Natural killer cell (primary cell): ENCODE results near the gene RETREG1. TPM values are rescaled to one million over a fixed set of nuclear protein-coding genes. Genes with fewer than 3 reads are reported as not detected.
A peak's percentile ranks its signal among the peaks of the same experiment; 100 is the strongest.

Source experiments
- ATAC-seq, 3 donors: fragments of 150-1000 bp in 2 of 3; fragments of 200-7000 bp in 1 of 3; cut with Tn5 transposase; 1 replicate in 1 of 3; 2 replicates in 2 of 3; pipeline ENCODE4 v1.10.0; 2021; ENCODE audit warnings: mild to moderate bottlenecking in 2 of 3, moderate library complexity in 2 of 3
- DNase-seq, 2 donors: peaks; one replicate each; pipeline versions ENCODE4 v3.0.0 to v3.0.0-alpha.2; 2013 to 2021; ENCODE audit warnings: mixed read lengths in 1 of 2
- H3K27ac ChIP-seq: one replicate; pipeline ENCODE4 v1.5.1; 2013; ENCODE audit warnings: mild to moderate bottlenecking, low read length
- H3K27me3 ChIP-seq: one replicate; pipeline ENCODE4 v1.6.1; 2013; ENCODE audit warnings: low read length; ENCODE audit not compliant: control insufficient read depth, insufficient read depth
- H3K36me3 ChIP-seq: one replicate; pipeline ENCODE4 v1.6.1; 2013; ENCODE audit warnings: low read length; ENCODE audit not compliant: control insufficient read depth, insufficient read depth
- H3K4me1 ChIP-seq: one replicate; pipeline ENCODE4 v1.6.1; 2013; ENCODE audit warnings: low read length; ENCODE audit not compliant: control insufficient read depth, insufficient read depth
- H3K4me3 ChIP-seq: one replicate; pipeline ENCODE4 v1.5.1; 2013; ENCODE audit warnings: low read length
- H3K9me3 ChIP-seq: one replicate; pipeline ENCODE4 v1.6.1; 2013; ENCODE audit warnings: low read length; ENCODE audit not compliant: control insufficient read depth, insufficient read depth
- H3K27ac Mint-ChIP-seq, 2 donors: one replicate each; pipeline ENCODE4 v1.8.0; 2022; ENCODE audit warnings: mild to moderate bottlenecking in 2 of 2, mixed read lengths in 2 of 2, moderate library complexity in 1 of 2
- H3K27me3 Mint-ChIP-seq, 2 donors: one replicate each; pipeline ENCODE4 v1.8.0; 2022; ENCODE audit warnings: low read depth in 2 of 2, mixed read lengths in 2 of 2
- H3K36me3 Mint-ChIP-seq: one replicate; pipeline ENCODE4 v1.8.0; 2022; ENCODE audit warnings: mixed read lengths
- H3K4me1 Mint-ChIP-seq, 2 donors: one replicate each; pipeline ENCODE4 v1.8.0; 2022; ENCODE audit warnings: mixed read lengths in 2 of 2
- H3K4me3 Mint-ChIP-seq: one replicate; pipeline ENCODE4 v1.8.0; 2022; ENCODE audit warnings: mild to moderate bottlenecking, moderate library complexity, mixed read lengths
- H3K9me3 Mint-ChIP-seq, 2 donors: one replicate each; pipeline ENCODE4 v1.8.0; 2022; ENCODE audit warnings: mixed read lengths in 2 of 2
- CTCF ChIP-seq: fragments of 200-600 bp; IDR thresholded peaks from one replicate; pipeline ENCODE4 v1.8.0; 2022; ENCODE audit warnings: antibody characterized with exemption
- WGBS: methylation state at CpG from one replicate; pipeline ENCODE4 v1.1.7; 2013; ENCODE audit warnings: missing lambda C conversion rate; ENCODE audit not compliant: insufficient coverage; 5-methylcytosine and 5-hydroxymethylcytosine counted together
- intact Hi-C: fragments of 100-400 bp; cut with micrococcal nuclease; formaldehyde crosslinking; loops from one replicate; pipeline ENCODE4 v1.14.2; 2022
- total RNA-seq, 4 donors: library from RNA; stranded (reverse); fragments of 120-200 nt in 1 of 4; gene quantifications; one replicate each; pipeline versions ENCODE4 v1.2.3 to v1.2.4, GENCODE V29; 2013 to 2022

The RETREG1 gene
- total RNA-seq, 3 donors from 2014 or later (not counting 1 experiment from before 2014, with no cell fraction given): 2.1 to 4.5 (median 3.3) TPM

GRCh38 chr5:16550316-16550952 lies 66.4 kb downstream of the RETREG1 start:
- H3K36me3 ChIP-seq: no peaks in the 10 kb centered on the region
- H3K27ac ChIP-seq: no peak overlapping the region
- ATAC-seq: no peak
- no peaks in the 10 kb centered on the region for H3K9me3 Mint-ChIP-seq
- H3K27ac Mint-ChIP-seq: no peak overlapping the region
- no peaks in the 10 kb centered on the region for H3K9me3 ChIP-seq
- H3K4me3 Mint-ChIP-seq: no peak overlapping the region
- intact Hi-C loops: no loop called here
- no peak overlapping the region for H3K4me3 ChIP-seq
- H3K36me3 Mint-ChIP-seq: no peaks in the 10 kb centered on the region
- 86% methylated on average over 6 of the region's 7 CpGs for WGBS
- H3K27me3 ChIP-seq: no peaks in the 10 kb centered on the region
- no peaks in the 10 kb centered on the region for H3K27me3 Mint-ChIP-seq
- no peaks in the 10 kb centered on the region for H3K4me1 ChIP-seq
- DNase-seq: peak in 1 of 2 donors; percentile 52
- no peaks in the 10 kb centered on the region for H3K4me1 Mint-ChIP-seq
- TF ChIP-seq CTCF: no peak

GRCh38 chr5:16549491-16550206 lies 67.1 kb downstream of the RETREG1 start:
- no peaks in the 10 kb centered on the region for H3K9me3 ChIP-seq

GRCh38 chr5:16548812-16549211 lies 68.0 kb downstream of the RETREG1 start:
- no peak for TF ChIP-seq CTCF
- no peaks in the 10 kb centered on the region for H3K27me3 Mint-ChIP-seq
- Histone ChIP-seq H3K4me1 (no peaks in the 10 kb centered on the region), H3K27ac (no peak overlapping the region), H3K27me3 (no peaks in the 10 kb centered on the region), H3K4me3 (no peak overlapping the region), H3K36me3 (no peaks in the 10 kb centered on the region), H3K9me3 (no peaks in the 10 kb centered on the region)
- no peak for DNase-seq
- H3K27ac Mint-ChIP-seq: no peak overlapping the region
- WGBS: 97% methylated on average over 2 of the region's 3 CpGs
- H3K4me1 Mint-ChIP-seq: no peaks in the 10 kb centered on the region
- H3K4me3 Mint-ChIP-seq: no peak overlapping the region
- H3K36me3 Mint-ChIP-seq: no peaks in the 10 kb centered on the region
- no peaks in the 10 kb centered on the region for H3K9me3 Mint-ChIP-seq
- intact Hi-C loops: no loop called here
- ATAC-seq: no peak

More at GRCh38 chr5:16549491-16550206, 67.1 kb downstream of the RETREG1 start:
- Mint-ChIP-seq H3K4me3 (no peak overlapping the region), H3K27ac (no peak overlapping the region), H3K4me1 (no peaks in the 10 kb centered on the region), H3K27me3 (no peaks in the 10 kb centered on the region), H3K36me3 (no peaks in the 10 kb centered on the region), H3K9me3 (no peaks in the 10 kb centered on the region)
- 94% methylated on average over 2 of the region's 5 CpGs for WGBS
- no peak for ATAC-seq
- H3K36me3 ChIP-seq: no peaks in the 10 kb centered on the region
- no peak overlapping the region for H3K4me3 ChIP-seq
- TF ChIP-seq CTCF: no peak
- DNase-seq: no peak
- no peaks in the 10 kb centered on the region for H3K27me3 ChIP-seq
- no peaks in the 10 kb centered on the region for H3K4me1 ChIP-seq
- H3K27ac ChIP-seq: no peak overlapping the region
- intact Hi-C loops: no loop called here
